ENCODE measurements around the gene TTLL5.

GRCh38 chr14:75718199-75718598 lies 57.2 kb downstream of the TTLL5 start:
- no peak for TF ChIP-seq CTCF (IDR thresholded peaks at IDR 0.05; ENCODE audit: insufficient read depth, low read length, poor library complexity, severe bottlenecking)
- TF ChIP-seq EZH2phosphoT487 (conservative IDR thresholded peaks at IDR 0.05; ENCODE audit: low read length) = no peak

Measured in SU-DHL-6 (cell line).